ENCODE measurements around the gene FA2H. TPM values are rescaled to one million over a fixed set of nuclear protein-coding genes. Genes with fewer than 3 reads are reported as not detected.

The FA2H gene
- total and polyA plus RNA-seq, 10 of the 15 experiments (the other 5 are each of a cell fraction or from before 2014, with no cell fraction given): 0.05 to 0.73 (median 0.51) TPM; not detected in 3

GRCh38 chr16:74769586-74770190 is 4.9 kb downstream of the FA2H start:
- TF ChIP-seq TCF3 (IDR thresholded peaks at IDR 0.05; ENCODE audit: borderline replicate concordance, insufficient read depth, low read depth, low read length): no peak
- no peak for TF ChIP-seq CREB1 (IDR thresholded peaks at IDR 0.05; ENCODE audit: low read depth)
- 72% methylated on average over 10 of the region's 10 CpGs for WGBS (ENCODE audit: insufficient coverage, insufficient replicate concordance, low lambda C conversion rate, missing lambda C conversion rate)
- H3K9ac ChIP-seq (ENCODE audit: control insufficient read depth, insufficient read depth, low read length): no peak overlapping the region
- no peak overlapping the region for H3K27ac ChIP-seq (ENCODE audit: control insufficient read depth, insufficient read depth)
- ChIA-PET CTCF (interaction anchor here (8.9 kb wide), 1 partner anchor 93 kb away, joined by 35 read pairs; no protein-coding TSS in a partner anchor), SMC1A (ENCODE audit: uncharacterized antibody, unreplicated experiment) (no interaction called here), RAD21 (ENCODE audit: unreplicated experiment) (no interaction called here), POLR2A (no interaction called here)
- H3K36me3 ChIP-seq (ENCODE audit: control insufficient read depth in 2 of 2, insufficient read depth in 2 of 2, low read length in 1 of 2): no peaks in the 10 kb centered on the region
- intact Hi-C loops (cut with micrococcal nuclease; ENCODE audit: unreplicated experiment) (no loop called here), in situ Hi-C loops (cut with MboI) (no loop called here)
- H3K4me3 ChIP-seq: no peak overlapping the region
- ATAC-seq (no peak), FAIRE-seq (no peak), DNase-seq (ENCODE audit: low read depth, low spot score) (no peak)
- H3K4me2 ChIP-seq (ENCODE audit: control insufficient read depth, insufficient read depth): no peak overlapping the region
- BruUV-seq (replicated peaks): no TSS peak
- peaks cover 0 to 5% of the 10 kb centered on the region in 2 experiments; a peak in 3 of 4 replicates for H3K27me3 ChIP-seq (replicated peaks in 1 of 2; ENCODE audit: control insufficient read depth in 2 of 2, insufficient read depth in 2 of 2, low read length in 1 of 2)
- no peak overlapping the region for H2AFZ ChIP-seq (ENCODE audit: control insufficient read depth, low read depth, low read length)
- peaks cover 17% of the 10 kb centered on the region for H3K4me1 ChIP-seq (ENCODE audit: control insufficient read depth, insufficient read depth, low read length)
- no peaks in the 10 kb centered on the region; the same call in 2 of the 3 replicates for H3K9me3 ChIP-seq (replicated peaks; ENCODE audit: control insufficient read depth, insufficient read depth, low read length)
- no peaks in the 10 kb centered on the region for H3K79me2 ChIP-seq (ENCODE audit: control insufficient read depth, insufficient read depth, low read length)
- no peaks in the 10 kb centered on the region for H4K20me1 ChIP-seq (ENCODE audit: control insufficient read depth, insufficient read depth)

GRCh38 chr16:74768239-74768638 is 6.4 kb downstream of the FA2H start:
- CTCF ChIA-PET: interaction anchor here (8.9 kb wide), 1 partner anchor 94 kb away, joined by 35 read pairs; no protein-coding TSS in a partner anchor
- ATAC-seq: no peak; the same call in 2 of the 3 replicates
- TF ChIP-seq ZNF207 (IDR thresholded peaks at IDR 0.05; ENCODE audit: borderline replicate concordance) (no peak), LARP7 (IDR thresholded peaks at IDR 0.05) (no peak)

More at GRCh38 chr16:74768239-74768638, 6.4 kb downstream of the FA2H start:
- H3K36me3 ChIP-seq (ENCODE audit: control insufficient read depth in 2 of 2, insufficient read depth in 2 of 2, low read length in 1 of 2): no peaks in the 10 kb centered on the region
- FAIRE-seq (no peak), DNase-seq (ENCODE audit: low read depth, low spot score) (no peak)
- no peaks in the 10 kb centered on the region for H3K79me2 ChIP-seq (ENCODE audit: control insufficient read depth, insufficient read depth, low read length)
- no peaks in the 10 kb centered on the region; the same call in 2 of the 3 replicates for H3K9me3 ChIP-seq (replicated peaks; ENCODE audit: control insufficient read depth, insufficient read depth, low read length)
- no peaks in the 10 kb centered on the region; a peak in 1 of 4 replicates for H3K27me3 ChIP-seq (replicated peaks in 1 of 2; ENCODE audit: control insufficient read depth in 2 of 2, insufficient read depth in 2 of 2, low read length in 1 of 2)
- no TSS peak for BruUV-seq (replicated peaks)
- WGBS (ENCODE audit: insufficient coverage, insufficient replicate concordance, low lambda C conversion rate, missing lambda C conversion rate): 49% methylated on average over 6 of the region's 6 CpGs
- no peaks in the 10 kb centered on the region for H4K20me1 ChIP-seq (ENCODE audit: control insufficient read depth, insufficient read depth)
- no peak overlapping the region for H2AFZ ChIP-seq (ENCODE audit: control insufficient read depth, low read depth, low read length)
- intact Hi-C loops (cut with micrococcal nuclease; ENCODE audit: unreplicated experiment): no loop called here
- POLR2A ChIA-PET: no interaction called here
- H3K4me3 ChIP-seq: no peak overlapping the region
- in situ Hi-C loops (cut with MboI): no loop called here
- H3K4me1 ChIP-seq (ENCODE audit: control insufficient read depth, insufficient read depth, low read length): peaks cover 17% of the 10 kb centered on the region
- H3K4me2 ChIP-seq (ENCODE audit: control insufficient read depth, insufficient read depth): no peak overlapping the region
- SMC1A ChIA-PET (ENCODE audit: uncharacterized antibody, unreplicated experiment): interaction anchor here (1.3 kb wide), 1 partner anchor 38 kb away, joined by 3 read pairs; no protein-coding TSS in a partner anchor
- no peak overlapping the region for H3K9ac ChIP-seq (ENCODE audit: control insufficient read depth, insufficient read depth, low read length)
- H3K27ac ChIP-seq (ENCODE audit: control insufficient read depth, insufficient read depth): no peak overlapping the region
- RAD21 ChIA-PET (ENCODE audit: unreplicated experiment): no interaction called here
